ENCODE results near the gene SDE2. TPM values are rescaled to one million over a fixed set of nuclear protein-coding genes. Genes with fewer than 3 reads are reported as not detected.

SDE2 gene
- total and polyA plus RNA-seq, 2 of the 8 experiments (the other 6 are each of a cell fraction or from before 2014, with no cell fraction given) = 8.5 to 16.7 TPM

GRCh38 chr1:226001963-226002666 lies 3.0 kb upstream of the SDE2 start (continued):
- TF ChIP-seq BACH1 (IDR thresholded peaks at IDR 0.05; ENCODE audit: low read length) = no peak

All from H1 (cell line).